ENCODE measurements around the gene ACE. TPM values are rescaled to one million over a fixed set of nuclear protein-coding genes. Genes with fewer than 3 reads are reported as not detected.

The ACE gene
- total RNA-seq, 3 donors from 2014 or later: 2.6 to 13.9 (median 9.1) TPM

DNA sequence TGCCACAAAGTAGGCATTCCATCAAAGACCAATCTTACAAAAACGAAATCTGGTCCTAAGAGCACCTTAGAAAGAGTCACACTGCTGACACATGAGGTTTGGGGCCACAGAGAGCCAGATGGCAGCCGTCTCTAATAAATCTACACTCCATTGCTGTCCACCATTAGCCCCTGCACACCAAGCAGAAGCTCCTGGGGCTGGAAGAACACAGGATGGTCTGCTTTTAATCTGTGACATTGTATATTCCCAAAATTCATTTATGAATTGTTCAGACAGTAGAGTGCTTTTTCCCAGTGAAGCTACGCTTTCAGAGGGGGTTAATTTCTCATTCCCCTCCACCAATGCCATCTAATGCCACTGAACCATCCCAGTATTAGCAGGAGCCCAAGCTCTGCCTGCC lies 32.4 kb upstream of the ACE start:
- Histone ChIP-seq H3K36me3 (no peaks in the 10 kb centered on the region), H3K27me3 (no peaks in the 10 kb centered on the region), H3K27ac (peak overlapping the region in 1 of 2 donors; percentile 27), H3K4me1 (peaks cover 15 to 21% of the 10 kb centered on the region in 2 donors), H3K9me3 (no peaks in the 10 kb centered on the region), H3K4me3 (no peak overlapping the region)
- TF ChIP-seq POLR2A (IDR thresholded peaks at IDR 0.05) (no peak), POLR2AphosphoS5 (IDR thresholded peaks at IDR 0.05) (no peak)
- TF ChIP-seq, protein P1, sequence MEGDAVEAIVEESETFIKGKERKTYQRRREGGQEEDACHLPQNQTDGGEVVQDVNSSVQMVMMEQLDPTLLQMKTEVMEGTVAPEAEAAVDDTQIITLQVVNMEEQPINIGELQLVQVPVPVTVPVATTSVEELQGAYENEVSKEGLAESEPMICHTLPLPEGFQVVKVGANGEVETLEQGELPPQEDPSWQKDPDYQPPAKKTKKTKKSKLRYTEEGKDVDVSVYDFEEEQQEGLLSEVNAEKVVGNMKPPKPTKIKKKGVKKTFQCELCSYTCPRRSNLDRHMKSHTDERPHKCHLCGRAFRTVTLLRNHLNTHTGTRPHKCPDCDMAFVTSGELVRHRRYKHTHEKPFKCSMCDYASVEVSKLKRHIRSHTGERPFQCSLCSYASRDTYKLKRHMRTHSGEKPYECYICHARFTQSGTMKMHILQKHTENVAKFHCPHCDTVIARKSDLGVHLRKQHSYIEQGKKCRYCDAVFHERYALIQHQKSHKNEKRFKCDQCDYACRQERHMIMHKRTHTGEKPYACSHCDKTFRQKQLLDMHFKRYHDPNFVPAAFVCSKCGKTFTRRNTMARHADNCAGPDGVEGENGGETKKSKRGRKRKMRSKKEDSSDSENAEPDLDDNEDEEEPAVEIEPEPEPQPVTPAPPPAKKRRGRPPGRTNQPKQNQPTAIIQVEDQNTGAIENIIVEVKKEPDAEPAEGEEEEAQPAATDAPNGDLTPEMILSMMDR (IDR thresholded peaks at IDR 0.05): no peak
- no peak for DNase-seq (ENCODE audit: low spot score in 2 of 2)
- intact Hi-C loops (cut with DNase I; ENCODE audit: low total_unique reads): no loop called here

DNA sequence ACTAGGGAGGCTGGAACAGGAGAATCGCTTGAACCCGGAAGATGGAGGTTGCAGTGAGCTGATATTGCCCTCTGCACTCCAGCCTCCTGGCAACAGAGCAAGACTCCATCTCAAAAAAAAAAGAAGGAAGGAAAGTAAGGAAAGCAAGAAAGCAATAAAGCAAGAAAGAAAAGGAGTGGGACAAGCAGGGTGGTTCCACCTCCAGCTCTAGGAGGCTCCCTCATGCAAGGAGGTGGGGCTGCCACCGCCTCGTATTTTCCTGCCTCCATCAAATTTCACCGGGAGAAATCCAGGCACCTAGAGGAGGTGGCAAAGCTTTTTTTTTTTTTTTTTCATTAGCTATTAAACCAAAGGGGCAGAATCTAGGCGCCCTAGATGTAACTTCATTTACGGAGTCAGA lies 31.8 kb upstream of the ACE start:
- intact Hi-C loops (cut with DNase I; ENCODE audit: low total_unique reads): no loop called here
- H3K9me3 ChIP-seq: no peaks in the 10 kb centered on the region
- H3K27me3 ChIP-seq: no peaks in the 10 kb centered on the region
- H3K27ac ChIP-seq: peak overlapping the region; percentile 97 to 98
- TF ChIP-seq POLR2AphosphoS5 (IDR thresholded peaks at IDR 0.05) (no peak), POLR2A (IDR thresholded peaks at IDR 0.05) (no peak)
- TF ChIP-seq, protein P1 (IDR thresholded peaks at IDR 0.05): no peak
- peaks cover 14 to 21% of the 10 kb centered on the region in 2 donors for H3K4me1 ChIP-seq
- H3K36me3 ChIP-seq: no peaks in the 10 kb centered on the region
- no peak for DNase-seq (ENCODE audit: low spot score in 2 of 2)
- peak overlapping the region; percentile 58 to 79 (median 73) for H3K4me3 ChIP-seq

DNA sequence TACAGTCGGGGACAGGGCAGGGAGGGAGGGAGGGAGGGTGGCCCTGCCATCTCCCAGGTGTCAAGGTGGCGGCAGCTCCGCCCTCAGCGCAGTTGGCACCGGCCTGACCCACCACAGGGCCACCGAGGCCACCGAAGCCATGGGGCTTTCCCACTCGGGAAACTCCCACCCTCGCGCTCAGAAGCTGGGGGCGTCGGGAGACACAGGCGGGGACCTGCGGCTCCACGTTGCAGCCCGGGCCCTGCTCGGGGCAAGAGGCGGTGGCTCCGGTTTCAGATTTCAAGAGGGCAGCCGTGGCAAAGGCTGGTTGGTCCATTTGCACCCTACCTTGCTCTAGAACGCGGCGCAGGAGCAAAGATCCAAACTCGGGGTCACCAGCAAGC lies 31.3 kb upstream of the ACE start:
- intact Hi-C loops (cut with DNase I; ENCODE audit: low total_unique reads): no loop called here
- no peaks in the 10 kb centered on the region for H3K27me3 ChIP-seq
- TF ChIP-seq POLR2A (IDR thresholded peaks at IDR 0.05) (no peak), POLR2AphosphoS5 (IDR thresholded peaks at IDR 0.05) (no peak)
- TF ChIP-seq, protein P1 (IDR thresholded peaks at IDR 0.05): peak in 1 of 3 donors; percentile 32
- no peaks in the 10 kb centered on the region for H3K36me3 ChIP-seq
- H3K9me3 ChIP-seq: no peaks in the 10 kb centered on the region
- H3K27ac ChIP-seq: peak overlapping the region; percentile 97 to 98
- peak overlapping the region; percentile 58 to 79 (median 73) for H3K4me3 ChIP-seq
- peaks cover 9 to 21% of the 10 kb centered on the region in 2 donors for H3K4me1 ChIP-seq
- peak in 1 of 2 donors; percentile 41 for DNase-seq (ENCODE audit: low spot score in 2 of 2)

GRCh38 chr17:63445954-63446752 lies 30.7 kb upstream of the ACE start, which contains the start of gene CYB561:
CYB561 (minus strand) TSS chr17:63446306; CDS start chr17:63437547, 8,759 bp downstream.
- Histone ChIP-seq H3K9me3 (no peaks in the 10 kb centered on the region), H3K4me1 (peaks cover 9 to 21% of the 10 kb centered on the region in 2 donors), H3K4me3 (peak within 1 kb of the TSS; percentile 58 to 79 (median 73)), H3K27ac (peak within 1 kb of the TSS; percentile 97 to 98), H3K27me3 (no peaks in the 10 kb centered on the region), H3K36me3 (no peaks in the 10 kb centered on the region)
- intact Hi-C loops (cut with DNase I; ENCODE audit: low total_unique reads): no loop called here
- TF ChIP-seq, protein P1 (IDR thresholded peaks at IDR 0.05): peak in 2 of 3 donors; percentile 23 to 46
- TF ChIP-seq POLR2A (IDR thresholded peaks at IDR 0.05) (no peak), POLR2AphosphoS5 (IDR thresholded peaks at IDR 0.05) (peak in 2 of 3 donors; percentile 17 to 34)
- DNase-seq (ENCODE audit: low spot score in 2 of 2): peak; percentile 78 to 87

All from breast epithelium (tissue), 4 donors.